ENCODE results near the gene C2CD4C. TPM values are rescaled to one million over a fixed set of nuclear protein-coding genes. Genes with fewer than 3 reads are reported as not detected.

C2CD4C gene
- total and polyA plus RNA-seq, 2 donors from 2014 or later: 0.99 to 1.9 TPM

- H3K36me3 ChIP-seq (ENCODE audit: control insufficient read depth in 2 of 3, insufficient read depth in 3 of 3, low read length in 3 of 3): no peaks in the 10 kb centered on the region
- H3K4me1 ChIP-seq (ENCODE audit: control insufficient read depth in 2 of 3, insufficient read depth in 2 of 3, low read depth in 1 of 3, low read length in 3 of 3): peaks cover 0 to 2% (median 0%) of the 10 kb centered on the region in 3 donors
- no peaks in the 10 kb centered on the region for H3K9me3 ChIP-seq (ENCODE audit: control insufficient read depth in 2 of 3, insufficient read depth in 1 of 3, low read length in 3 of 3)
- DNase-seq: peak in 1 of 5 donors; percentile 65
- no peak for FAIRE-seq
- H3K4me3 ChIP-seq (ENCODE audit: low read length in 3 of 3): no peak overlapping the region
- H3K27ac ChIP-seq (ENCODE audit: low read depth in 2 of 2, low read length in 2 of 2): no peak overlapping the region
- peaks cover 2% of the 10 kb centered on the region for H3K27me3 ChIP-seq (ENCODE audit: control insufficient read depth, insufficient read depth, low read length)
- no peak for TF ChIP-seq CTCF (IDR thresholded peaks at IDR 0.05; ENCODE audit: borderline replicate concordance, extremely low read depth, insufficient read depth)
- no peak overlapping the region for H3K9ac ChIP-seq (ENCODE audit: low read length in 3 of 3)
- intact Hi-C loops (cut with DNase I): no loop called here
Measured at GRCh38 chr19:440391-441212, 31.7 kb upstream of the C2CD4C start.

GRCh38 chr19:439167-439900 lies 30.4 kb upstream of the C2CD4C start:
- Histone ChIP-seq H3K36me3 (ENCODE audit: control insufficient read depth in 2 of 3, insufficient read depth in 3 of 3, low read length in 3 of 3) (peaks cover 0 to under 1% (median 0%) of the 10 kb centered on the region in 3 donors), H3K4me3 (ENCODE audit: low read length in 3 of 3) (no peak overlapping the region)

GRCh38 chr19:438416-438958 lies 29.5 kb upstream of the C2CD4C start:
- Histone ChIP-seq H3K36me3 (ENCODE audit: control insufficient read depth in 2 of 3, insufficient read depth in 3 of 3, low read length in 3 of 3) (peaks cover 0 to 3% (median 0%) of the 10 kb centered on the region in 3 donors), H3K27ac (ENCODE audit: low read depth in 2 of 2, low read length in 2 of 2) (no peak overlapping the region), H3K4me1 (ENCODE audit: control insufficient read depth in 2 of 3, insufficient read depth in 2 of 3, low read depth in 1 of 3, low read length in 3 of 3) (peaks cover 0 to 2% (median 0%) of the 10 kb centered on the region in 3 donors), H3K9ac (ENCODE audit: low read length in 3 of 3) (no peak overlapping the region), H3K27me3 (ENCODE audit: control insufficient read depth, insufficient read depth, low read length) (peaks cover 2% of the 10 kb centered on the region), H3K9me3 (ENCODE audit: control insufficient read depth in 2 of 3, insufficient read depth in 1 of 3, low read length in 3 of 3) (no peaks in the 10 kb centered on the region), H3K4me3 (ENCODE audit: low read length in 3 of 3) (no peak overlapping the region)
- no peak for TF ChIP-seq CTCF (IDR thresholded peaks at IDR 0.05; ENCODE audit: borderline replicate concordance, extremely low read depth, insufficient read depth)
- DNase-seq (peak in 1 of 5 donors; percentile 62), FAIRE-seq (no peak)
- intact Hi-C loops (cut with DNase I): no loop called here

More at GRCh38 chr19:439167-439900, 30.4 kb upstream of the C2CD4C start:
- no peak for TF ChIP-seq CTCF (IDR thresholded peaks at IDR 0.05; ENCODE audit: borderline replicate concordance, extremely low read depth, insufficient read depth)
- H3K27me3 ChIP-seq (ENCODE audit: control insufficient read depth, insufficient read depth, low read length): peaks cover 2% of the 10 kb centered on the region
- no peak overlapping the region for H3K27ac ChIP-seq (ENCODE audit: low read depth in 2 of 2, low read length in 2 of 2)
- H3K9ac ChIP-seq (ENCODE audit: low read length in 3 of 3): no peak overlapping the region
- no peaks in the 10 kb centered on the region for H3K9me3 ChIP-seq (ENCODE audit: control insufficient read depth in 2 of 3, insufficient read depth in 1 of 3, low read length in 3 of 3)
- FAIRE-seq (no peak), DNase-seq (peak in 1 of 5 donors; percentile 48)
- H3K4me1 ChIP-seq (ENCODE audit: control insufficient read depth in 2 of 3, insufficient read depth in 2 of 3, low read depth in 1 of 3, low read length in 3 of 3): peaks cover 0 to 2% (median 0%) of the 10 kb centered on the region in 3 donors
- intact Hi-C loops (cut with DNase I): no loop called here

All from kidney (tissue), 14 donors.